NCI-H524 treated with DMSO at 0.1 percent for 48 hours (cell line): Measurements from ENCODE around the gene NPFF.

Experiments
- DNase-seq: peaks from one replicate; lab custom pipeline; 2025; lab: John Stamatoyannopoulos, UW

The NPFF gene

GRCh38 chr12:53513712-53514410 is 6.6 kb upstream of the NPFF start:
- DNase-seq = no peak

- no peak for DNase-seq
These were observed 3.0 kb upstream of the NPFF start for GRCh38 chr12:53510181-53510812.

- DNase-seq = peak; percentile 85
These were observed 1.4 kb upstream of the NPFF start for GRCh38 chr12:53508534-53509170.

- DNase-seq = no peak
These were observed 260 bp upstream of the NPFF start for GRCh38 chr12:53507603-53507885.

GRCh38 chr12:53506450-53506785 is 866 bp downstream of the NPFF start:
- DNase-seq = no peak

- DNase-seq = no peak
These were observed 1.5 kb downstream of the NPFF start for GRCh38 chr12:53505555-53506449.

- no peak for DNase-seq
These were observed 2.2 kb downstream of the NPFF start for GRCh38 chr12:53505086-53505485.

- DNase-seq = no peak
These were observed 3.0 kb downstream of the NPFF start for GRCh38 chr12:53504004-53504920.

GRCh38 chr12:53502983-53503728 is 4.1 kb downstream of the NPFF start:
- no peak for DNase-seq

GRCh38 chr12:53502331-53502730 is 5.0 kb downstream of the NPFF start:
- no peak for DNase-seq

- no peak for DNase-seq
These were observed 5.6 kb downstream of the NPFF start for GRCh38 chr12:53501615-53502181.

- peak; percentile 93 for DNase-seq
These were observed 6.3 kb downstream of the NPFF start, which contains the start of gene TARBP2 for GRCh38 chr12:53500776-53501614. Gene TARBP2 (plus strand): TSS chr12:53501283. CDS start chr12:53501409, 126 bp downstream.

- DNase-seq = no peak
These were observed 7.0 kb downstream of the NPFF start for GRCh38 chr12:53500142-53500775.

- DNase-seq = no peak
These were observed 7.8 kb downstream of the NPFF start, which contains the start of gene MAP3K12 for GRCh38 chr12:53499266-53500141. Gene MAP3K12 (minus strand): TSS chr12:53499458. CDS start chr12:53487391, 12,067 bp downstream.

GRCh38 chr12:53498235-53498630 is 9.1 kb downstream of the NPFF start:
- no peak for DNase-seq

- DNase-seq = no peak
These were observed 9.8 kb downstream of the NPFF start for GRCh38 chr12:53497461-53497860.

GRCh38 chr12:53496752-53497032 is 10.6 kb downstream of the NPFF start:
- no peak for DNase-seq
